GM12872 (cell line): ENCODE data around the gene GRB14.

Source experiments
- TF ChIP-seq, protein P1 (sequence below): IDR thresholded peaks from 3 replicates; pipeline ENCODE4 v1.5.1; 2011; ENCODE audit warnings: low read depth, mild to moderate bottlenecking, low read length, moderate library complexity; ENCODE audit not compliant: insufficient read depth

GRB14 gene

DNA sequence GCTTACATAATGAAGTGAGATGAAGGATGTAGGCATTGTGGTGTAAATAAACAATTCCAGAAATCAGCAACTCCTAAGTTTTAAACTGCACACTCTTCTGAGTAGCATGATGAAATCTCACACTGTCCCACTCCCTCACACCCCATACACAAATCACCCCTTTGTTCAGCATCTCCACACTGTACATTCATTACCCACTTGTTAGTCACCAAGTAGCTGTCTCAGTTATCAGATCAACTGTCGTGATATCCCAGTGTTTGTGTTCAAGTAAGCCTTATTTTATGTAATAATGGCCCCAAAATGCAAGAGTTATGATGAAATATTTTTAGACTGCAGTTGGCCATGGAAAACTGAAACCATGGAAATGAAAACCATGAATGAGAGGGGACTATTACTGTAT is 135.7 kb downstream of the GRB14 start:
- TF ChIP-seq, protein P1, sequence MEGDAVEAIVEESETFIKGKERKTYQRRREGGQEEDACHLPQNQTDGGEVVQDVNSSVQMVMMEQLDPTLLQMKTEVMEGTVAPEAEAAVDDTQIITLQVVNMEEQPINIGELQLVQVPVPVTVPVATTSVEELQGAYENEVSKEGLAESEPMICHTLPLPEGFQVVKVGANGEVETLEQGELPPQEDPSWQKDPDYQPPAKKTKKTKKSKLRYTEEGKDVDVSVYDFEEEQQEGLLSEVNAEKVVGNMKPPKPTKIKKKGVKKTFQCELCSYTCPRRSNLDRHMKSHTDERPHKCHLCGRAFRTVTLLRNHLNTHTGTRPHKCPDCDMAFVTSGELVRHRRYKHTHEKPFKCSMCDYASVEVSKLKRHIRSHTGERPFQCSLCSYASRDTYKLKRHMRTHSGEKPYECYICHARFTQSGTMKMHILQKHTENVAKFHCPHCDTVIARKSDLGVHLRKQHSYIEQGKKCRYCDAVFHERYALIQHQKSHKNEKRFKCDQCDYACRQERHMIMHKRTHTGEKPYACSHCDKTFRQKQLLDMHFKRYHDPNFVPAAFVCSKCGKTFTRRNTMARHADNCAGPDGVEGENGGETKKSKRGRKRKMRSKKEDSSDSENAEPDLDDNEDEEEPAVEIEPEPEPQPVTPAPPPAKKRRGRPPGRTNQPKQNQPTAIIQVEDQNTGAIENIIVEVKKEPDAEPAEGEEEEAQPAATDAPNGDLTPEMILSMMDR = no peak

DNA sequence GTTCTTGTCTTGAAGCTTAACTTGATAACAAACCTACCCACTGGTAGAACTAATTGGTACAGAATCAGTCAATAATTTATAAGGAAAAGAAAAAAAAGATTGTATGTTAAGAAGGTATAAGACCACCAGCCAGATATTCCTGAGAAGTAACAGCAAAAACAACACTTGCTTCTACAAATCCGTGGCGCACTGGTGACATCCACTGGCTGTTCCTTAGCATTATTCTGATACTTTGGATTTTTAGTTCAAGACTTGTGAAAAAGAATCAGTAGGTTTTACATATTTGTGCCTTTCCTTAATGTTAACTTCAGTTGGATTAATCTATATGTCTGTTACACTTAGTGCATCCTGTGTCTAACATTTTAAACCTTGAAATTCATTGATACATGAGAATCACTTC is 141.8 kb downstream of the GRB14 start:
- TF ChIP-seq, protein P1 = no peak

DNA sequence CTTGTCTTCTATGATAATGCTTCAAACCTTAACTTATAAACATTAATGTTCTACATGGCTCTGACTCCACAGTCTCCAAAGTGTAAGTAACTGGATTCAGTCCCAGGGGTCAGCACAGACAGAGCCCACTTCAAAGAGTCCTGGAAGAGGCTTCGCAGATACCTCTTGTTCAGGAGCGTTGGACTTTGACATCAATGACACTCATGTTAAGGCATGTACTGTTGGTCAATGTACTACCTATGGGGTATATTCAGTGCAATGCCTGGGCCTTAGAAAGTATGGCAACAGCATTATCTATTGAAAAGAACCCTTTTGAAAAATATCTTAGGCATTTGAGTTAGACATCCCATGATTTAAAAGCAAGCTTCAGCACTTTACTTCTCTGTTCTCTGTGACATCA is 143.1 kb downstream of the GRB14 start:
- TF ChIP-seq, protein P1 = no peak

DNA sequence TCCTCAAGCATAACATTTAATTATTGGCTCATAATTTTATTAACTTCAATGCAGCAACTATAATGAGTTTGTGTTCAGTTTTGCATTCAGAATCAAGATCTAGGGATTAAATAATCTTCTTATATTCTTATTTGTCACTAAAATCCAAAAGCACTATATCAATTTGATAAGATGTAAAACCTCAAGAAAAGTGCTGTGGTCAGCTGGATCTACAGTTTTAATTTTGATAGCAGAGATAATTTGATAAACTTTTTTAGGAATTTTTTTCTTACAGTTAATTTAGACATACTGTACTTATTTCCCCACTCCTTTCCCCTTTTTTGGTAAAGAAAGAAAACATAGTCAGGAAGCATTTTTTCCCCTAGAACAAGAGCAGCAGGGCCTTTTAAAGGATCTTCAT is 146.4 kb downstream of the GRB14 start:
- TF ChIP-seq, protein P1 = no peak

DNA sequence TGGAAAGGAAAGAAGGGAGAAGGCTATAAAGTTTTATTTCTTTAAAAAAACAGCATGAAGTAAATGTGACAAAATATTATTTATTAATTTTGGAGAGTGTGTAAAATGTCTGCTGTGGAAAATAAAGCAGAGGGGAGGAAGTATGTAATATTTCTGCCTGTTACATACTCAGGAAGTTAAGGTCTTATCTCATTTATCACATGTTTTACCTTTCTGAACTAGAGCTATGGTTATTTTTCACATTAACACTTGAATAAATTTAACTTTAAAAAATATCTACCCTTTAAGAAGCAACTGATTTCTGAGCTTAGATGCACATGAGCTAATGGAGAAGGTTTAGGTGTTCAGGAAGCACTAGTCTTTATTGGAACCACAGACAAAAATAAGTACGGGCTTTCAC is 148.3 kb downstream of the GRB14 start:
- TF ChIP-seq, protein P1 = no peak

DNA sequence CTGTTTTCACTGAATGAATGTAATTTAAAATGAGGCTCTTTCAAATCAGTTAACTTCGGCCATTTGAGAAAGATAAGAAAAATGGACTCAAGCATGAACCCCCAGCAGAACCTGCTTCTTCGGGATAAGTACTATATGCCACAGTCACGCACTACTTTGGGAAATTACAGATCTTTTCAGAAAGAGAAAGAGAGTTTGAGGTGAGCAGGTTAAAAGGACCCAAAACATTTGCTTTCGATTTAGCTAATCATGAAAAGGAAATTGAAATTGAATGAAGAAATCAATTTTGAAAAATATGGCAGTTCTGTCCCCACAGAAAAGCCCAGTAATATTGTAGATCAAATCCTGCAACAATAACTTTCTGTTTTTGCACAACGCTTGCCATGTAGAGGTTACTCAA is 156.9 kb downstream of the GRB14 start:
- TF ChIP-seq, protein P1 = no peak

DNA sequence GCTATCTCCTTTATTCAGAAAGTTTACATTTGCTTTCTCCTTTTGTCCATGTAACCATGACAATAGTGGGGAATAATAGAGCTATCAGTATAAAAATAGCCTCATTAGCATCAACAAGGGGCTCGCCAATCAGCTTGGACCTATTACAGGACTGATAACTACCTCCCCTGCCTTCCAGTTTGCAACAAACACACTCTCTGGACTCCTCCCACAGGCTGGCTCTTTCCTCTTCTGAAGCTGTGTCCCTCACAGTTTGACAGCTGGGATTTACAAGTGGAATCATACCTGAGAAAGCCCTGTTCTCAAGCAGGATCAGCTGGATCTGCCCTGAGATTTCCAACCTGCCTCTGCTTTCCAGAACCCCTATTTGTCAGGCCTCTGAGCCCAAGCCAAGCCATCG is 162.5 kb downstream of the GRB14 start:
- TF ChIP-seq, protein P1 = no peak

DNA sequence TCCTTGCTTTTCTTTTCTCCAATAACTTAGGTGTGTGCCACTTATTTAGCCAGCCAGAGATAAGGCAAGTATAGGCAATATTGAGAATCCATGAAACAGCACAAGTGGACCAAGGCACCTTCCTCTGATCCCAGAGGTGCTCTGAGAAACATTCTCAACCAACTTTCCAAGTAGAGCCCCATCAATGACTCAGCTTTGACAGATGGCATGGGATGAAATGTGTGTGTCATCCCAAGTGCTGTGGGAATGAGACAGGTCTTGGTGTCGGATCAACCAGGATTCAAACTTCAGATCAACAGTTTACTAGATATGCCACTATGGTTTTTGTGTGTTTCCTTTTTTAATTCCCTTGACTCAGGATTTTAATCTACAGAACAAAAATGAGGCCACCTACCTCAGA is 164.0 kb downstream of the GRB14 start:
- TF ChIP-seq, protein P1 = no peak
